ENCODE data around the gene GID8. TPM values are rescaled to one million over a fixed set of nuclear protein-coding genes. Genes with fewer than 3 reads are reported as not detected.

The GID8 gene
- total and polyA plus RNA-seq, 9 of the 15 experiments (the other 6 are each of a cell fraction or from before 2014, with no cell fraction given), result 7.5 to 31.6 (median 22.2) TPM

DNA sequence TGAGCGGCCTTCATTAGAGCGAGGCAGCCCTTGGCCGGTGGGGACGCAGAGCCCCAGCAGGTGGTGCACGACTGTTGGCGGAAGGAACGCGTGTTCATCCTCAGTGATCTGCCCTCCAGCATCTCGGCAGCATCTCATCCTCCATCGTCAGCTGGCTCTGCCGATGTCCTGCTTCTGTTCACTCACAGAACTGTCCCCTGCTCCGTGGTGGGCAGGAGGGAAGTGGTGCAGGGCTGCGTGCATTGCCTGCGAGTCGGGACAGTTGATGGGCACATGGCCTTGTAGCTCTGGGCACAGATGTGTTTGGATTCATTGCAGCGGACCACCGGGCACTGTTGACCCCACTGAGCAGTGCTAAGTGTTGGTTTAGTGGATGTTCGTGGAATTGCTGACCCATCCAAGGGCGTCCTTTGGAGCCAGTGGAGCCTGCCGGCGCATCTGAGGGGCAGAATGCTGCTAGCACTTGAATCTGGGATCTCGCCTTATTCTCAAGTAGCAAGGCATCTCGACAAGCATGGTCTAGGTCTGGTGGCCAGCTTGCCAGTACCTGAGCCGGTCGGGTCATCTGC is 7.9 kb downstream of the GID8 start:
- no TSS peak for BruUV-seq (replicated peaks)
- in situ Hi-C loops (cut with MboI) (no loop called here), intact Hi-C loops (cut with micrococcal nuclease) (no loop called here)
- Histone ChIP-seq H3K27ac (ENCODE audit: extremely low read depth, low read depth, low read length) (no peak overlapping the region), H3K9ac (ENCODE audit: insufficient read depth in 1 of 2, low read depth in 2 of 2, low read length in 2 of 2) (no peak overlapping the region), H3K4me3 (no peak overlapping the region), H3K9me1 (ENCODE audit: control insufficient read depth, insufficient read depth, low read length) (no peaks in the 10 kb centered on the region), H3K9me3 (replicated peaks; ENCODE audit: control insufficient read depth, insufficient read depth, low read depth, low read length) (peaks cover 7% of the 10 kb centered on the region), H3K36me3 (ENCODE audit: control insufficient read depth, insufficient read depth, low read length) (peaks cover 80% of the 10 kb centered on the region), H3K79me2 (ENCODE audit: control insufficient read depth, insufficient read depth, low read length) (peaks cover 15% of the 10 kb centered on the region), H3K27me3 (ENCODE audit: control insufficient read depth in 2 of 2, insufficient read depth in 2 of 2, low read length in 2 of 2) (no peaks in the 10 kb centered on the region), H2AFZ (ENCODE audit: low read depth, low read length) (no peak overlapping the region), H3K4me2 (ENCODE audit: insufficient read depth, low read length) (no peak overlapping the region), H3K4me1 (replicated peaks in 1 of 2; ENCODE audit: control insufficient read depth in 2 of 2, insufficient read depth in 2 of 2, low read length in 2 of 2) (no peaks in the 10 kb centered on the region), H4K20me1 (replicated peaks; ENCODE audit: control insufficient read depth, insufficient read depth, low read length) (no peaks in the 10 kb centered on the region)
- peak; percentile 33; the same call in 1 of the 2 replicates for TF ChIP-seq RBFOX2 (IDR thresholded peaks at IDR 0.05; ENCODE audit: low read depth, low read length)
- TF ChIP-seq, protein P1, sequence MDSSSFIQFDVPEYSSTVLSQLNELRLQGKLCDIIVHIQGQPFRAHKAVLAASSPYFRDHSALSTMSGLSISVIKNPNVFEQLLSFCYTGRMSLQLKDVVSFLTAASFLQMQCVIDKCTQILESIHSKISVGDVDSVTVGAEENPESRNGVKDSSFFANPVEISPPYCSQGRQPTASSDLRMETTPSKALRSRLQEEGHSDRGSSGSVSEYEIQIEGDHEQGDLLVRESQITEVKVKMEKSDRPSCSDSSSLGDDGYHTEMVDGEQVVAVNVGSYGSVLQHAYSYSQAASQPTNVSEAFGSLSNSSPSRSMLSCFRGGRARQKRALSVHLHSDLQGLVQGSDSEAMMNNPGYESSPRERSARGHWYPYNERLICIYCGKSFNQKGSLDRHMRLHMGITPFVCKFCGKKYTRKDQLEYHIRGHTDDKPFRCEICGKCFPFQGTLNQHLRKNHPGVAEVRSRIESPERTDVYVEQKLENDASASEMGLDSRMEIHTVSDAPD (CRISPR knock-in tag; IDR thresholded peaks at IDR 0.05), result no peak
- ATAC-seq, result no peak
- no peak for DNase-seq (ENCODE audit: extremely low read depth in 1 of 4, low spot score in 3 of 4)
- 91% methylated on average over 22 of the region's 25 CpGs for WGBS (ENCODE audit: insufficient coverage, low coverage, missing lambda C conversion rate)
- no peak for FAIRE-seq
- ChIA-PET POLR2A (interaction anchor here (0.6 to 1.0 kb wide), 3 partner anchors 8 to 11 kb away, joined by 3 to 4 read pairs (median 3); partner anchors contain the start of gene GID8), CTCF (ENCODE audit: low intra/inter-chr PET ratio) (no interaction called here)

DNA sequence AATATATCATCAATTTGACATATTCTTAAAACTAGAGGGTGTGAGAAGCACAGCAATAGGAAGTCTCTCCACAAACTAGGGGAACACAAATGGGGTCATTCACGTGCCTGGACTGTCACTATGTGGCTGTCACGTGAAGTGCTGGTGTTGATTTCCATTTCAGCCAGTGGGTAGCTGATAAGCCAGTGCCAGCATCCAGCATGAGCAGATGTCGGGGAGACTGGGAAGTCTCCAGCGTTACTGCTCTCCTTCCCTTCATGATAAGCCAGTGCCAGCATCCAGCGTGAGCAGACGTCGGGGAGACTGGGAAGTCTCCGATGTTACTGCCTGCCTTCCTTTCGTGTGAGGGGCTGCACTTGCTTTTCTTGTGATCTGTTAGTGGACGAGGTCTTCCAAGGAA is 9.0 kb downstream of the GID8 start:
- peaks cover 70% of the 10 kb centered on the region for H3K36me3 ChIP-seq (ENCODE audit: control insufficient read depth, insufficient read depth, low read length)
- H3K9ac ChIP-seq (ENCODE audit: insufficient read depth in 1 of 2, low read depth in 2 of 2, low read length in 2 of 2), result no peak overlapping the region
- H3K27me3 ChIP-seq (ENCODE audit: control insufficient read depth in 2 of 2, insufficient read depth in 2 of 2, low read length in 2 of 2), result no peaks in the 10 kb centered on the region
- H3K4me1 ChIP-seq (replicated peaks in 1 of 2; ENCODE audit: control insufficient read depth in 2 of 2, insufficient read depth in 2 of 2, low read length in 2 of 2), result no peaks in the 10 kb centered on the region
- no TSS peak for BruUV-seq (replicated peaks)
- peaks cover 5% of the 10 kb centered on the region; the same call in 2 of the 3 replicates for H3K79me2 ChIP-seq (ENCODE audit: control insufficient read depth, insufficient read depth, low read length)
- H2AFZ ChIP-seq (ENCODE audit: low read depth, low read length), result no peak overlapping the region
- no peaks in the 10 kb centered on the region for H4K20me1 ChIP-seq (replicated peaks; ENCODE audit: control insufficient read depth, insufficient read depth, low read length)
- intact Hi-C loops (cut with micrococcal nuclease) (no loop called here), in situ Hi-C loops (cut with MboI) (no loop called here)
- ATAC-seq (no peak), FAIRE-seq (no peak), DNase-seq (ENCODE audit: extremely low read depth in 1 of 4, low spot score in 3 of 4) (no peak)
- ChIA-PET POLR2A (interaction anchor here (0.6 to 4.5 kb wide), 4 partner anchors 10 to 1266 kb away, joined by 3 to 41 read pairs (median 4); partner anchors contain the start of gene GID8), CTCF (ENCODE audit: low intra/inter-chr PET ratio) (no interaction called here)
- no peak overlapping the region for H3K4me2 ChIP-seq (ENCODE audit: insufficient read depth, low read length)
- no peak overlapping the region for H3K27ac ChIP-seq (ENCODE audit: extremely low read depth, low read depth, low read length)
- no peak for TF ChIP-seq HIVEP1 (CRISPR knock-in tag; IDR thresholded peaks at IDR 0.05)
- TF ChIP-seq FOXA1 (IDR thresholded peaks at IDR 0.05; ENCODE audit: borderline replicate concordance), result no peak
- peak; percentile 87 for TF ChIP-seq BHLHE40 (IDR thresholded peaks at IDR 0.05; ENCODE audit: low read length)
- 0 out of 2 replicates have a peak, but pooled peaks have one; percentile 24 for TF ChIP-seq CBFA2T3 (IDR thresholded peaks at IDR 0.05)
- TF ChIP-seq SRSF1 (IDR thresholded peaks at IDR 0.05; ENCODE audit: low read depth, low read length), result no peak
- peaks cover 7% of the 10 kb centered on the region for H3K9me3 ChIP-seq (replicated peaks; ENCODE audit: control insufficient read depth, insufficient read depth, low read depth, low read length)
- H3K9me1 ChIP-seq (ENCODE audit: control insufficient read depth, insufficient read depth, low read length), result no peaks in the 10 kb centered on the region
- H3K4me3 ChIP-seq, result no peak overlapping the region
- WGBS (ENCODE audit: insufficient coverage, low coverage, missing lambda C conversion rate), result 50% methylated on average over 10 of the region's 10 CpGs
